Endothelial cell (in vitro differentiated cells): ENCODE data around the gene TMEM125. TPM values are rescaled to one million over a fixed set of nuclear protein-coding genes. Genes with fewer than 3 reads are reported as not detected.

ENCODE experiments used
- DNase-seq: peaks from one replicate; pipeline ENCODE4 v3.0.0; 2021; ENCODE audit warnings: low spot score
- H3K27ac Mint-ChIP-seq: one replicate; pipeline ENCODE4 v1.8.0; 2021; ENCODE audit warnings: mixed read lengths, inconsistent platforms; ENCODE audit not compliant: unreplicated experiment
- H3K27me3 Mint-ChIP-seq: one replicate; pipeline ENCODE4 v1.8.0; 2021; ENCODE audit warnings: mild to moderate bottlenecking, moderate library complexity, mixed read lengths, inconsistent platforms; ENCODE audit not compliant: unreplicated experiment
- H3K36me3 Mint-ChIP-seq: one replicate; pipeline ENCODE4 v1.8.0; 2021; ENCODE audit warnings: mild to moderate bottlenecking, low read depth, mixed read lengths, inconsistent platforms; ENCODE audit not compliant: unreplicated experiment
- H3K4me1 Mint-ChIP-seq: one replicate; pipeline ENCODE4 v1.8.0; 2021; ENCODE audit warnings: mild to moderate bottlenecking, mixed read lengths, inconsistent platforms; ENCODE audit not compliant: unreplicated experiment
- H3K4me3 Mint-ChIP-seq: one replicate; pipeline ENCODE4 v1.8.0; 2021; ENCODE audit warnings: mild to moderate bottlenecking, mixed read lengths, inconsistent platforms; ENCODE audit not compliant: unreplicated experiment
- H3K9me3 Mint-ChIP-seq: one replicate; pipeline ENCODE4 v1.8.0; 2021; ENCODE audit warnings: mixed read lengths, inconsistent platforms; ENCODE audit not compliant: unreplicated experiment
- total RNA-seq: library from RNA; stranded (reverse); fragmentation: NEBNext Ultra II Directional; extraction: Animal tissue kit (Norgen Biotek cat#: 25700); gene quantifications from one replicate; pipeline ENCODE4 v1.2.1, GENCODE V29; 2021; ENCODE audit not compliant: unreplicated experiment
- TF ChIP-seq, protein P1 (sequence below): fragments of 200-600 bp; sonication (generic); IDR thresholded peaks from one replicate; pipeline ENCODE4 v1.5.0; 2021; ENCODE audit warnings: antibody characterized with exemption; ENCODE audit not compliant: unreplicated experiment

TMEM125 gene
- total RNA-seq, 1 donor from 2014 or later = 2.7 TPM

- Mint-ChIP-seq H3K27me3 (peaks cover 12% of the 10 kb centered on the region), H3K27ac (no peak overlapping the region), H3K36me3 (peaks cover 18% of the 10 kb centered on the region), H3K9me3 (peaks cover 9% of the 10 kb centered on the region), H3K4me3 (no peak overlapping the region), H3K4me1 (no peaks in the 10 kb centered on the region)
- TF ChIP-seq, protein P1, sequence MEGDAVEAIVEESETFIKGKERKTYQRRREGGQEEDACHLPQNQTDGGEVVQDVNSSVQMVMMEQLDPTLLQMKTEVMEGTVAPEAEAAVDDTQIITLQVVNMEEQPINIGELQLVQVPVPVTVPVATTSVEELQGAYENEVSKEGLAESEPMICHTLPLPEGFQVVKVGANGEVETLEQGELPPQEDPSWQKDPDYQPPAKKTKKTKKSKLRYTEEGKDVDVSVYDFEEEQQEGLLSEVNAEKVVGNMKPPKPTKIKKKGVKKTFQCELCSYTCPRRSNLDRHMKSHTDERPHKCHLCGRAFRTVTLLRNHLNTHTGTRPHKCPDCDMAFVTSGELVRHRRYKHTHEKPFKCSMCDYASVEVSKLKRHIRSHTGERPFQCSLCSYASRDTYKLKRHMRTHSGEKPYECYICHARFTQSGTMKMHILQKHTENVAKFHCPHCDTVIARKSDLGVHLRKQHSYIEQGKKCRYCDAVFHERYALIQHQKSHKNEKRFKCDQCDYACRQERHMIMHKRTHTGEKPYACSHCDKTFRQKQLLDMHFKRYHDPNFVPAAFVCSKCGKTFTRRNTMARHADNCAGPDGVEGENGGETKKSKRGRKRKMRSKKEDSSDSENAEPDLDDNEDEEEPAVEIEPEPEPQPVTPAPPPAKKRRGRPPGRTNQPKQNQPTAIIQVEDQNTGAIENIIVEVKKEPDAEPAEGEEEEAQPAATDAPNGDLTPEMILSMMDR = no peak
- DNase-seq = no peak
Observed at GRCh38 chr1:43253173-43253572, 16.6 kb upstream of the TMEM125 start.

GRCh38 chr1:43253876-43254275, 15.9 kb upstream of the TMEM125 start:
- no peak overlapping the region for H3K27ac Mint-ChIP-seq
- H3K27me3 Mint-ChIP-seq = peaks cover 12% of the 10 kb centered on the region
- no peak overlapping the region for H3K4me3 Mint-ChIP-seq
- peaks cover 24% of the 10 kb centered on the region for H3K36me3 Mint-ChIP-seq
- TF ChIP-seq, protein P1 = no peak
- no peaks in the 10 kb centered on the region for H3K4me1 Mint-ChIP-seq
- H3K9me3 Mint-ChIP-seq = peaks cover 15% of the 10 kb centered on the region
- DNase-seq = no peak

DNA sequence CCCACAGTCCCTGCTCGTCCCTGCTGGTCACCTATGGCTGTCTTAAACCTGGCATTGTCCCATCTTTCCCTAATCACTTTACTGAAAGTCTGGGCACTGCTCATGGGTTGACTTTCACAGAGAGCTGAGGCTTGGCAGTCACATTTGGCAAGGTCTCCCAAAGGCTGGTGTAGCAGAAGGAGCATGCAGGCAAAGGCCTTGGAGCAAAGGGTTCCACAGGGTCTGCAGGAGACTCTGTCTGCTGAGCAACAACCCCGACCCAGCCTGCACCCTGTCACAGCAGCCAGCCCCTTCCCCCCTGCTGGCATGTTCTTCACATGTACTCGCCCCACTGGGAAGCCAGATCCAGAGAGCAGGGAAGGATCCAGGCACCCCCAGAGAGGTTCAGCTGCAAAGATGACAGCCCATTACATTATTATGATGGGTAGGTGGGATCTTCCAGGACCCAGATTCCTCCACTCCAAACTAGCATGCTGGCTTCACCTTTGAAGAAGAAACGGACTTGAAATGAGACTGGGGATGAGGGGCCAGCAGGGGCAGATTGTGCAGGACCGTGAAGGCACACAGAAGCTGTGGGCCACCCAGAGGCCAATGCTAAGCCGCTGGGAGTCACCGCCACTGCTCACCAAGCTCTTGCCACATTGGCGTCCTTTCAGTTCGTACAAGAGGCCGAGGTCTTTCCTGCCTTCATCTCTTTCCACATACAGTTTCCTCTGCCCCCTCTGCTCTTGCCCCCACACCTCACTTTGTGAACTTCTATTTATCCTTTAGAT, 14.2 kb upstream of the TMEM125 start:
- no peak for DNase-seq
- Mint-ChIP-seq H3K4me3 (no peak overlapping the region), H3K9me3 (peaks cover 15% of the 10 kb centered on the region), H3K4me1 (no peaks in the 10 kb centered on the region), H3K27me3 (peaks cover 12% of the 10 kb centered on the region), H3K36me3 (peaks cover 24% of the 10 kb centered on the region), H3K27ac (no peak overlapping the region)
- TF ChIP-seq, protein P1 = no peak

- Mint-ChIP-seq H3K9me3 (peaks cover 20% of the 10 kb centered on the region), H3K27me3 (peaks cover 12% of the 10 kb centered on the region), H3K4me3 (no peak overlapping the region), H3K27ac (no peak overlapping the region), H3K4me1 (no peaks in the 10 kb centered on the region), H3K36me3 (peaks cover 28% of the 10 kb centered on the region)
- DNase-seq = no peak
- TF ChIP-seq, protein P1 = no peak
Observed at GRCh38 chr1:43256675-43257570, 12.9 kb upstream of the TMEM125 start.
